GM18873 (cell line): ENCODE data around the gene SEPTIN1.
"Not testable (repeated sequence)": the region's sequence is repeated elsewhere in the genome, so short reads cannot be mapped to it uniquely, and the experiment has no call there.

Source experiments
- ATAC-seq: cut with Tn5 transposase; IDR thresholded peaks from one replicate; pipeline ENCODE4 v1.9.1; 2021; ENCODE audit warnings: mild to moderate bottlenecking, moderate library complexity, moderate number of reproducible peaks; ENCODE audit not compliant: unreplicated experiment, low FRiP score

SEPTIN1 gene

GRCh38 chr16:30342751-30343490 is 39.4 kb downstream of the SEPTIN1 start:
- ATAC-seq = no peak

GRCh38 chr16:30341971-30342370 is 40.4 kb downstream of the SEPTIN1 start:
- not testable (repeated sequence) for ATAC-seq

GRCh38 chr16:30340621-30341020 is 41.7 kb downstream of the SEPTIN1 start:
- no peak for ATAC-seq

GRCh38 chr16:30338715-30339114 is 43.6 kb downstream of the SEPTIN1 start:
- not testable (repeated sequence) for ATAC-seq

- not testable (repeated sequence) for ATAC-seq
Measured at GRCh38 chr16:30337964-30338357, 44.4 kb downstream of the SEPTIN1 start.

- ATAC-seq = peak; percentile 25
Measured at GRCh38 chr16:30335598-30336474, 46.5 kb downstream of the SEPTIN1 start.

GRCh38 chr16:30335028-30335597 is 47.2 kb downstream of the SEPTIN1 start:
- peak; percentile 46 for ATAC-seq

GRCh38 chr16:30334473-30334989 is 47.8 kb downstream of the SEPTIN1 start:
- ATAC-seq = peak; percentile 64
